Kidney epithelial cell (primary cell): ENCODE results near the gene MEA1. TPM values are rescaled to one million over a fixed set of nuclear protein-coding genes. Genes with fewer than 3 reads are reported as not detected.

ENCODE experiments used
- DNase-seq: peaks from one replicate; pipeline ENCODE4 v3.0.0-alpha.2; 2010; ENCODE audit warnings: low read depth
- H3K27me3 ChIP-seq: 2 replicates; pipeline ENCODE4 v1.6.0; 2011; ENCODE audit warnings: low read length; ENCODE audit not compliant: control insufficient read depth, insufficient read depth
- H3K36me3 ChIP-seq: 2 replicates; pipeline ENCODE4 v1.5.1; 2011; ENCODE audit warnings: low read length; ENCODE audit not compliant: control insufficient read depth, insufficient read depth
- H3K4me3 ChIP-seq: 2 replicates; pipeline ENCODE4 v1.5.1; 2011; ENCODE audit warnings: low read depth, mild to moderate bottlenecking, control low read depth, low read length
- total RNA-seq: library from RNA; depleted of rRNA; stranded (reverse); fragments of >200 nt; gene quantifications from 2 replicates; pipeline ENCODE4 v1.2.3, GENCODE V29; 2015
- TF ChIP-seq, protein P1 (sequence below): IDR thresholded peaks from 2 replicates; pipeline ENCODE4 v1.5.1; 2011; ENCODE audit warnings: mild to moderate bottlenecking, moderate library complexity, low read length, control low read depth, inconsistent platforms; ENCODE audit not compliant: insufficient read depth, poor library complexity, severe bottlenecking

MEA1 gene
- total RNA-seq, 1 donor from 2014 or later = 65.2 TPM

DNA sequence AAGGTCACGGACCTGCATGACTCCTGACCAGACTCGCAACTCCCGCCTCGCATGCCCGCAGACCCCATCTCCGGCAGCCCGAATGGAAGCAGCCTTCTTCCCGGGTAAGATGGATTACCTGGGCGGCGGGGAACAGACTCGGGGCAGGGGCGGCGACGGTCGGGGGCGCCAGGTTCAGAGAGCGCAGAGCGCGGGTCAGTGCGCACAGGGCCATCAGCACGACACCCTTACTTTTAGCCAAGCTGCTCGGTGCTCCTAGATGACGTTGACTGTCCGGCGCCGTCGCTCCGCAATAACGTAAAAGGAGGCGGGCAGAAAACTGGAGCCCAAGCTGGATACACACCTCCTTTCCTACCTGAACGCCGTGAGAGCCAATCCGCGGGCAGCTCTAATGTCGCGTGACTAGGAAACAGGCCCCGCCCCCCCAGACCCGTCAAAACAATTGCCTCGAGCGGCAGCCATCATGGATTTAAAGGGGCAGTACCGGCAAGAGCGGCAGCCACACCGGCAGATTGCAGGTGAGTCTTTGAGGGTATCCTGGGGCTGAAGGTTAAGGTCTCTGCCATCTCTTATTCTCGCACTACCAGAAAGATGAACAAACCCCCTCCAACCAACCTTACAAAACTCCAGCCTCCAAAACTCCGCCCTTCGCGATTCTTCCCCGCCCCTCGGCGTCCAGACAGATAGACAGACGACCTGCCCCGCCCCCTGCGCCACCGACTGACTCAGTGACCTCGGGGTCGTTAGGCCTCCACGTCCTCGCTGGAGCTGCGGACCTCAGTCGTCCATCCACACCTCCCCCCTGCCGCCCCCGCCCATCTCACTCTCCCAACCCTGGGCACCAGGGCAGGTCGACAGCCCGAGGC is 45.7 kb upstream of the MEA1 start, which contains the start of the genes KLC4 and MRPL2:
KLC4 (plus strand) TSS at position 464 of the 866 bp plus-strand sequence. CDS start 1,705 bp downstream, outside the sequence.
MRPL2 (minus strand) TSS at position 267 of the 866 bp plus-strand sequence; CDS start at position 214, 53 bp downstream.
- H3K27me3 ChIP-seq = no peaks in the 10 kb centered on the region
- DNase-seq = peak; percentile 91
- H3K36me3 ChIP-seq = no peaks in the 10 kb centered on the region
- peak within 1 kb of the TSS; percentile 98 for H3K4me3 ChIP-seq
- TF ChIP-seq, protein P1, sequence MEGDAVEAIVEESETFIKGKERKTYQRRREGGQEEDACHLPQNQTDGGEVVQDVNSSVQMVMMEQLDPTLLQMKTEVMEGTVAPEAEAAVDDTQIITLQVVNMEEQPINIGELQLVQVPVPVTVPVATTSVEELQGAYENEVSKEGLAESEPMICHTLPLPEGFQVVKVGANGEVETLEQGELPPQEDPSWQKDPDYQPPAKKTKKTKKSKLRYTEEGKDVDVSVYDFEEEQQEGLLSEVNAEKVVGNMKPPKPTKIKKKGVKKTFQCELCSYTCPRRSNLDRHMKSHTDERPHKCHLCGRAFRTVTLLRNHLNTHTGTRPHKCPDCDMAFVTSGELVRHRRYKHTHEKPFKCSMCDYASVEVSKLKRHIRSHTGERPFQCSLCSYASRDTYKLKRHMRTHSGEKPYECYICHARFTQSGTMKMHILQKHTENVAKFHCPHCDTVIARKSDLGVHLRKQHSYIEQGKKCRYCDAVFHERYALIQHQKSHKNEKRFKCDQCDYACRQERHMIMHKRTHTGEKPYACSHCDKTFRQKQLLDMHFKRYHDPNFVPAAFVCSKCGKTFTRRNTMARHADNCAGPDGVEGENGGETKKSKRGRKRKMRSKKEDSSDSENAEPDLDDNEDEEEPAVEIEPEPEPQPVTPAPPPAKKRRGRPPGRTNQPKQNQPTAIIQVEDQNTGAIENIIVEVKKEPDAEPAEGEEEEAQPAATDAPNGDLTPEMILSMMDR = no peak

DNA sequence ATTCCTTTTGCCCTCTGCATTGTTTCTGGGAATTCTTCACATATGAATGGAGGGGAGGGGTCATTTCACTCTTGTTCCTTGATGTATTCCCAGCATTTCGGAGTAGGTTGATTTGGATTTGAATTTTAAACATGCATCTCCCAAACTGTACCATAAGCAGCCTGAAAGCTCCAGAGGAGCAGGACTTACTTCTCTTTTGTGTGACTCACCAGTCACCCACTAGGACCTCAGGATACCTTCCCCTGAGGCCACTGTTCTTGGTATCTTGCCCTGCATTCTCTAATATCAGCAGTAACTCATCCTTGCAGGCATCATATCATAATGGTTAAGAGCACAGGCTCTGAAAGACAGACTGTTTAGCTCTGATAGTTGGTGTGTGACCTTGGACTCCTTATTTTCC is 44.8 kb upstream of the MEA1 start:
- Histone ChIP-seq H3K36me3 (no peaks in the 10 kb centered on the region), H3K4me3 (peak overlapping the region; percentile 98), H3K27me3 (no peaks in the 10 kb centered on the region)
- no peak for DNase-seq
- TF ChIP-seq, protein P1 = no peak

DNA sequence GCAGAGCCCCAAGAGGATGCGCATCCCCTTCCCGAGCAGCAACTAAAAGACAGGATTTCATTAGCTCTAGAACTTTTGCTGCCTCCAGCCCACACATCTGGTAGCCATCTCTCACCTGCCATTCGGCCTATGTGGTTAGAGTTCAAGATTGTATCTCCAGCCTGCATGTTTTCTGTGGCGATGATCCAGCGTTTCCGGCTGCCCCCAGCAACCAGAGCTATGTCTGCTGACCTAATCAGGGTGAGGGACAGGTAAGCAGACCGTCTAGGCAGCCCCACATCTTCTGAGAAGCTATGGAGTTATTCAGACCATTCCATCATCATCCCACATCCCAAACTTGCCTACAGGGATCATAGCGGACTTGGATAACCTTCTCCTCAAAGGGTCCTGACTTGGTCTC is 42.2 kb upstream of the MEA1 start:
- H3K27me3 ChIP-seq = no peaks in the 10 kb centered on the region
- TF ChIP-seq, protein P1 = no peak

DNA sequence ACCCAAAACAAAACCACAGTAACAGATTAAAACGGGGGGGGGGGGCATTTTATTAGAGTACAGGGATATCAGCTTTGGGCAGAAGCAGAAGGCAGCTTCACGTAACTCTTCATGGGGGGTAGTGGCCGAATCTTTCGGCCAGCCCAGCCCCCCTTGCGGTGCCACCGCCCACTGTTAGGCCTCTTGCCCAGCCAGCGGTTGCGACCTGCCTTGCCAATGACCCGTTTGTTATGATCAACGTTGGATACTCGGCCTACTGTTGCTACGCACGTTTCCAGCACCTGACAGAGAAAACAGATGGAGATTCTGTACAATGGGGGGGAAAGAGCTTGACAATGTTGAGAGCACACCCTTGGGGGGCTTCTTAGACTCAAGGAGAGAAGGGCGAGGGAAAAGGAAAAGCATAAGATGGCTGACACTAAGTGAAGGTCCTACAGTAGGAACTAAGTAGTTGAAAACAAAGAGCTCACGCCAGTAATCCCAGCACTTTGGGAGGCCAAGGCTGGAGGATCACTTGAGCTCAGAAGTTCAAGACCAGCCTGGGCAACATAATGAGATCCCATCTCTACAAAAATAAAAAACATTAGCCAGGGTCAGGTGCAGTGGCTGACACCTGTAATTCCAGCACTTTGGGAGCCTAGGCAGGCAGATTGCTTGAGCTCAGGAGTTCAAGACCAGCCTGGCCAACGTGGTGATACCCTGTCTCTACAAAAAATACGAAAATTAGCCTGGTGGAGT is 40.6 kb upstream of the MEA1 start:
- H3K36me3 ChIP-seq = peaks cover 2% of the 10 kb centered on the region
- no peak for DNase-seq
- peak overlapping the region; percentile 62 for H3K4me3 ChIP-seq
- TF ChIP-seq, protein P1 = no peak
- no peaks in the 10 kb centered on the region for H3K27me3 ChIP-seq

More for the DNA sequence above, 42.2 kb upstream of the MEA1 start:
- Histone ChIP-seq H3K36me3 (no peaks in the 10 kb centered on the region), H3K4me3 (no peak overlapping the region)
- no peak for DNase-seq

DNA sequence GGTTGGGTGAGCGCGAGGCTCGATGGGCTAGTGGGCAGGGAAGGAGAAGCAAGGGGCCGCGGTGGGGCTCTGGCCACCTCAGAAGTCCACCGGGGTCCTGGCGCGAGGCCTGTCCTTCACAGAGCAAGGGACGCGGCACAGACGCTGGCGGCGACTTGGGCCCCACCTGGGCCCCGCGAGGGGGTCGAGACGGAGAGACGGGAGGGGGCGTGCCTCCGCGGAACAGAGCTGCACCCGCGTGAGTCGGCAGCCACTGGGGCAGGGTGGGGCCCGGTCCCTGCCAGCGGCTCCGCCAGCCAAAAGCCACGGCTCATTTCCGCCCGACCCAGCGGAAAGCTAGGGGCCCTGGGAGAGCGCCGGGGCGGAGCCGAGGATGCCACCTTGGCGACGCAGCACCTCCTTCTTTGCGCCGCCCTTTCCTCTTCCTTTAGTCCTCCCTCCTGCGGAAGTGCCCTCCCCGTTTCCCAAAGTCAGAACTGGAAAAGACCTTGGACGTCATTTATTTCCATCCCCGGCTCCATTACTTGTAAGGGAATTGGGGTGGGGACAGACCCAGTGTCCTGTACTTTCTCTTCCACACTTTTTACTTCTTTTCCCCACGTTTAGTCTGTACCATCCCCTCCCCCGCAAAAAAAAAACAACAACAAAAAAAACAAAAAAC is 39.9 kb upstream of the MEA1 start, which contains the start of gene CUL7:
CUL7 (minus strand) TSS at position 307 of the 661 bp plus-strand sequence. CDS start 1,063 bp downstream, outside the sequence.
- peaks cover 2% of the 10 kb centered on the region for H3K36me3 ChIP-seq
- peak within 1 kb of the TSS; percentile 62 for H3K4me3 ChIP-seq
- TF ChIP-seq, protein P1 = no peak
- peak; percentile 84 for DNase-seq
- H3K27me3 ChIP-seq = no peaks in the 10 kb centered on the region
